GM10266 (cell line): Measurements from ENCODE around the gene KRT72.

ENCODE experiments used
- DNase-seq: peaks from one replicate; pipeline ENCODE4 v3.0.0; 2012; ENCODE audit errors: extremely low spot score
- TF ChIP-seq, protein P1 (sequence below): IDR thresholded peaks from 2 replicates; pipeline ENCODE4 v1.5.1; 2012; ENCODE audit warnings: mild to moderate bottlenecking, low read depth; ENCODE audit not compliant: control insufficient read depth, insufficient read depth; ENCODE audit errors: missing control alignments

Gene KRT72

DNA sequence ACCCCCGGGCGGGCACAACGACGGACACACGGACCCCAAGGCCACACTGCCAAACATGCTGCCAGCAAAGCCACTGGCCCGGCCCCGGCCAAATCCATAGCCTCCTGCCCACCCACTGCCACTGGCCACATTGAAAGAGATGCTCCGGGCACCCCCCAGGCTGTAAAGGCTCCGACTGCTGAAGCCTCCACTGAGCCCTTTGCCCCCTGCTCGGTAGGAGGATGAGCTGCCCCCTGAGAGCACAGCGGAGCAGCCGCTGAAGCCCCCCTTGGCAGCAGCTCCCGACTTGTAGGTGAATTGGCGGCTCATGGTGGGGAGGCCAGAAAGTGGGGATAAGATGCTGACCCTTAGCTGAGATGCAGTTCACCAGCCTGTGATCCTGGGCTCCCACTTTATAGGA lies 17.0 kb upstream of the KRT72 start, which contains the start of gene KRT73:
Gene KRT73, minus strand, starts transcription at position 344 of the 400 bp plus-strand sequence. Its CDS starts 35 bp downstream, at position 309.
- TF ChIP-seq, protein P1, sequence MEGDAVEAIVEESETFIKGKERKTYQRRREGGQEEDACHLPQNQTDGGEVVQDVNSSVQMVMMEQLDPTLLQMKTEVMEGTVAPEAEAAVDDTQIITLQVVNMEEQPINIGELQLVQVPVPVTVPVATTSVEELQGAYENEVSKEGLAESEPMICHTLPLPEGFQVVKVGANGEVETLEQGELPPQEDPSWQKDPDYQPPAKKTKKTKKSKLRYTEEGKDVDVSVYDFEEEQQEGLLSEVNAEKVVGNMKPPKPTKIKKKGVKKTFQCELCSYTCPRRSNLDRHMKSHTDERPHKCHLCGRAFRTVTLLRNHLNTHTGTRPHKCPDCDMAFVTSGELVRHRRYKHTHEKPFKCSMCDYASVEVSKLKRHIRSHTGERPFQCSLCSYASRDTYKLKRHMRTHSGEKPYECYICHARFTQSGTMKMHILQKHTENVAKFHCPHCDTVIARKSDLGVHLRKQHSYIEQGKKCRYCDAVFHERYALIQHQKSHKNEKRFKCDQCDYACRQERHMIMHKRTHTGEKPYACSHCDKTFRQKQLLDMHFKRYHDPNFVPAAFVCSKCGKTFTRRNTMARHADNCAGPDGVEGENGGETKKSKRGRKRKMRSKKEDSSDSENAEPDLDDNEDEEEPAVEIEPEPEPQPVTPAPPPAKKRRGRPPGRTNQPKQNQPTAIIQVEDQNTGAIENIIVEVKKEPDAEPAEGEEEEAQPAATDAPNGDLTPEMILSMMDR, result no peak
- no peak for DNase-seq

- no peak for DNase-seq
- TF ChIP-seq, protein P1, result no peak
These were observed 16.1 kb upstream of the KRT72 start for GRCh38 chr12:52617403-52617785.

DNA sequence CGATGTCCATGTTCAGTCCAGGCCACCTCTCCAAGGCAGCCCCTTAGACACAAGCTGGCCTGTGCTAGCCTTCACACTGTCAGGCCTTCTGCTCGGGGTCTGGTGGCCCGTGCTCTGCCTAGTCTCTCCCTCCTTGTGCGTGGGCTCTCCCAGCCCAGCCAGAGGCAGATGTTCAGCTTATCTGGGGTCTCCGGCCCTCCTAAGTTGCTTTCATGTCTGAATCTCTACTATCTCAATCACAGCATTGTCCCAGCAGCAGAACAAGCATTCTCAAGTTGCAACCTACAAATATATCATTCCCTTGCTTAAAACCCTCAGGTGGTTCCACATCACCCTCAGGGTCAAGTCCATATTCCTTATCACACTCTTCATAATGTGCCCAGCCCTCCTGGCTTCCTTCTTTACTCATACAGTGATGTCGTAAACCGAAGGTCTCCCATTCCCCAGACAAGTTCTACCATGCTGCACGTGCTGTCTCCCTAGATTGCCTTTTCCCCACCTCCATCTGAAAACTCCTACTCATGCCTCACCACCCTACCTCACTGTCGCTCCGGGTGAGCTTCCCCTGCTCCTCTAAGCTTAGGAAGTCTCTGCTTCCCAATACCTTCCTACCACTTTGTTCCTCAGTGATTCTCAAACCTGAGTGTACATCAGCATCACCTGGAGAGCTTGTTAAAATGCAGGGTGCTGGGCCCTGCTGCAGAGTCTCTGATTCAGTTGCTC lies 15.6 kb upstream of the KRT72 start:
- no peak for DNase-seq
- TF ChIP-seq, protein P1, result no peak

DNA sequence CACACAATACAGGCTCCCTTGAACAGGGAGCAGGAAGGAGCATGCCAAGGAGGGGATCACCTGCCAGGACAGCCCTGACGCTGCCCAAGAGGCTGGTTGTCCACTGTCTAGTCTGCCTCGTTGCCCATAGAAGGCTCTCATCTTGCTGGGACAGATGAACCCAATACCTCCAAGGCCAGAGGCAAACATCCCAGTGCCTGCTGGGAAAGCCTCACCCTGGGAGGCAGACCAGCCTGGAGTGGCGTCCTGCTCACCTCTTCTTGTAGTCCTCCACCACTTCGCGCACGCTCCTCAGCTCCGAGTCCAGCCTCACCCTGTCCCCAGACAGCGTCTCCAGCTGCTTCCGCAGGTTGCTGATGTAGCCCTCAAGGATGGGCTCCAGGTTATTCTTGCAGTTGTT lies 14.6 kb upstream of the KRT72 start:
- TF ChIP-seq, protein P1, result no peak
- DNase-seq, result no peak

GRCh38 chr12:52615208-52615868 lies 14.1 kb upstream of the KRT72 start:
- no peak for DNase-seq

GRCh38 chr12:52614381-52615207 lies 13.3 kb upstream of the KRT72 start:
- TF ChIP-seq, protein P1, result no peak
- DNase-seq, result no peak

More at GRCh38 chr12:52615208-52615868, 14.1 kb upstream of the KRT72 start:
- TF ChIP-seq, protein P1, result no peak
